CD4-positive, alpha-beta T cell (primary cell): ENCODE data around the gene ACAP2. TPM values are rescaled to one million over a fixed set of nuclear protein-coding genes. Genes with fewer than 3 reads are reported as not detected.

Source experiments
- ATAC-seq: fragments of 200-7000 bp; cut with Tn5 transposase; one replicate; pipeline ENCODE4 v1.10.0; 2022; ENCODE audit warnings: mild to moderate bottlenecking; ENCODE audit not compliant: poor library complexity
- CTCF ChIA-PET: fragments of 350-600 bp; sonication (Branson Sonifier 250); formaldehyde crosslinking; loops from one replicate; lab custom pipeline; 2021; ENCODE audit warnings: antibody characterized with exemption, inconsistent platforms; lab: Charles Lee
- POLR2A ChIA-PET: fragments of 350-600 bp; sonication (Branson Sonifier 250); formaldehyde crosslinking; loops from one replicate; lab custom pipeline; 2021; ENCODE audit warnings: antibody characterized with exemption, inconsistent platforms; lab: Charles Lee
- DNase-seq, 14 experiments: peaks; one replicate each; pipeline ENCODE4 v3.0.0-alpha.2; 2013 to 2020; ENCODE audit warnings: mixed read lengths in 2 of 14
- H3K27ac ChIP-seq, 2 donors: one replicate each; pipeline versions ENCODE4 v1.5.1 to v1.7.0; 2013; ENCODE audit warnings: low read length in 2 of 2, low read depth in 1 of 2, mild to moderate bottlenecking in 1 of 2
- H3K27me3 ChIP-seq, 2 experiments: 1 replicate in 1 of 2; 2 replicates in 1 of 2; pipeline versions ENCODE4 v1.6.1 to v1.7.0; 2013; ENCODE audit warnings: low read length in 2 of 2, control low read depth in 1 of 2, mild to moderate bottlenecking in 1 of 2, moderate library complexity in 1 of 2; ENCODE audit not compliant: insufficient read depth in 2 of 2, control insufficient read depth in 1 of 2
- H3K36me3 ChIP-seq: one replicate; pipeline ENCODE4 v1.6.1; 2013; ENCODE audit warnings: low read length, control low read depth; ENCODE audit not compliant: insufficient read depth
- H3K4me1 ChIP-seq: one replicate; pipeline ENCODE4 v1.6.1; 2013; ENCODE audit warnings: low read length, control low read depth; ENCODE audit not compliant: insufficient read depth
- H3K4me3 ChIP-seq: one replicate; pipeline ENCODE4 v1.5.1; 2013; ENCODE audit warnings: mild to moderate bottlenecking, low read length, moderate library complexity
- H3K9me3 ChIP-seq, 2 experiments: 1 replicate in 1 of 2; 2 replicates in 1 of 2; pipeline versions ENCODE4 v1.6.1 to v1.7.0; 2013; ENCODE audit warnings: low read length in 2 of 2, mild to moderate bottlenecking in 2 of 2, control low read depth in 1 of 2, moderate library complexity in 1 of 2; ENCODE audit not compliant: control insufficient read depth in 1 of 2, insufficient read depth in 1 of 2
- H3K27ac Mint-ChIP-seq: one replicate; pipeline ENCODE4 v1.8.0; 2020; ENCODE audit warnings: mixed read lengths
- H3K27me3 Mint-ChIP-seq: one replicate; pipeline ENCODE4 v1.8.0; 2021; ENCODE audit warnings: mixed read lengths
- H3K36me3 Mint-ChIP-seq: one replicate; pipeline ENCODE4 v1.8.0; 2021; ENCODE audit warnings: low read depth, mixed read lengths
- H3K4me1 Mint-ChIP-seq: one replicate; pipeline ENCODE4 v1.8.0; 2021; ENCODE audit warnings: low read depth, mixed read lengths
- H3K4me3 Mint-ChIP-seq: one replicate; pipeline ENCODE4 v1.8.0; 2020; ENCODE audit warnings: mild to moderate bottlenecking, mixed read lengths
- H3K9me3 Mint-ChIP-seq: one replicate; pipeline ENCODE4 v1.8.0; 2020; ENCODE audit warnings: mixed read lengths
- intact Hi-C, 2 experiments: fragments of 100-400 bp; cut with DNase I in 1 of 2; cut with micrococcal nuclease in 1 of 2; formaldehyde crosslinking; loops; one replicate each; pipeline versions ENCODE4 v1.15.1 to v1.9.0; 2023 to 2025; cut with DNase I, micrococcal nuclease
- total RNA-seq, 174 experiments: library from RNA in 2 of 174; stranded (reverse) in 2 of 174; gene quantifications; one replicate each; pipeline ENCODE4 v1.2.3 and lab custom pipeline; 2021 to 2026
- TF ChIP-seq, protein P1 (sequence below): fragments of 200-600 bp; IDR thresholded peaks from one replicate; pipeline ENCODE4 v1.8.0; 2022; ENCODE audit warnings: antibody characterized with exemption, mild to moderate bottlenecking

The ACAP2 gene
- total RNA-seq, 2 experiments from 2014 or later, result 50.7 to 51.4 TPM

DNA sequence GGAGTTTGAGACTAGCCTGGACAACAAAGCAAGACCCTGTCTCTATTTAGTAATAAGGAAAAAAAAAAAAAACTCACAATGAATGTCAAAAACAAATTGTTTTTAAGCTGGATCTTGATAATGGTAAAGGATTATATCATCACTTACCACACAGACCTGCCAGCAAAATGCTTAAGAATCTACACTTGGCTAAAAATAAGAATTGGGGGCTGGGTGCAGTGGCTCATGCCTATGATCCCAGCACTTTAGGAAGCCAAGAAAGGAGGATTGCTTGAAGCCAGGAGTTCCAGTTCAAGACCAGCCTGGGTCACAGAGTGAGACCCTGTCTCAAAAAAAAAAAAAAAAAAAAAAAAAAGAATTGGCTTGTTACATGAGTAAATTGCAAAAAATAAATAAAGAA, 31.0 kb downstream of the ACAP2 start:
- peaks cover 48% of the 10 kb centered on the region for H3K36me3 Mint-ChIP-seq
- H3K4me1 Mint-ChIP-seq, result peaks cover 66% of the 10 kb centered on the region
- H3K9me3 Mint-ChIP-seq, result peaks cover 4% of the 10 kb centered on the region
- ChIA-PET POLR2A (no interaction called here), CTCF (interaction anchor here (0.7 to 1.8 kb wide), 5 partner anchors 16 to 140 kb away, joined by 3 to 6 read pairs (median 3); partner anchors contain the start of gene XXYLT1)
- no peak overlapping the region for H3K27ac Mint-ChIP-seq
- ATAC-seq (no peak), DNase-seq (no peak)
- H3K27ac ChIP-seq, result no peak overlapping the region
- TF ChIP-seq, protein P1, sequence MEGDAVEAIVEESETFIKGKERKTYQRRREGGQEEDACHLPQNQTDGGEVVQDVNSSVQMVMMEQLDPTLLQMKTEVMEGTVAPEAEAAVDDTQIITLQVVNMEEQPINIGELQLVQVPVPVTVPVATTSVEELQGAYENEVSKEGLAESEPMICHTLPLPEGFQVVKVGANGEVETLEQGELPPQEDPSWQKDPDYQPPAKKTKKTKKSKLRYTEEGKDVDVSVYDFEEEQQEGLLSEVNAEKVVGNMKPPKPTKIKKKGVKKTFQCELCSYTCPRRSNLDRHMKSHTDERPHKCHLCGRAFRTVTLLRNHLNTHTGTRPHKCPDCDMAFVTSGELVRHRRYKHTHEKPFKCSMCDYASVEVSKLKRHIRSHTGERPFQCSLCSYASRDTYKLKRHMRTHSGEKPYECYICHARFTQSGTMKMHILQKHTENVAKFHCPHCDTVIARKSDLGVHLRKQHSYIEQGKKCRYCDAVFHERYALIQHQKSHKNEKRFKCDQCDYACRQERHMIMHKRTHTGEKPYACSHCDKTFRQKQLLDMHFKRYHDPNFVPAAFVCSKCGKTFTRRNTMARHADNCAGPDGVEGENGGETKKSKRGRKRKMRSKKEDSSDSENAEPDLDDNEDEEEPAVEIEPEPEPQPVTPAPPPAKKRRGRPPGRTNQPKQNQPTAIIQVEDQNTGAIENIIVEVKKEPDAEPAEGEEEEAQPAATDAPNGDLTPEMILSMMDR, result no peak
- no peak overlapping the region for H3K4me3 ChIP-seq
- H3K4me1 ChIP-seq, result peaks cover 11% of the 10 kb centered on the region
- intact Hi-C loops, result loop anchor here in 1 of 2 experiments (10.0 kb wide), 1 partner anchor 97 kb away; no protein-coding TSS in a partner anchor
- no peak overlapping the region for H3K4me3 Mint-ChIP-seq
- no peaks in the 10 kb centered on the region for H3K36me3 ChIP-seq
- H3K9me3 ChIP-seq, result peaks cover 0 to 6% of the 10 kb centered on the region in 2 experiments
- H3K27me3 ChIP-seq, result no peaks in the 10 kb centered on the region
- H3K27me3 Mint-ChIP-seq, result no peaks in the 10 kb centered on the region

DNA sequence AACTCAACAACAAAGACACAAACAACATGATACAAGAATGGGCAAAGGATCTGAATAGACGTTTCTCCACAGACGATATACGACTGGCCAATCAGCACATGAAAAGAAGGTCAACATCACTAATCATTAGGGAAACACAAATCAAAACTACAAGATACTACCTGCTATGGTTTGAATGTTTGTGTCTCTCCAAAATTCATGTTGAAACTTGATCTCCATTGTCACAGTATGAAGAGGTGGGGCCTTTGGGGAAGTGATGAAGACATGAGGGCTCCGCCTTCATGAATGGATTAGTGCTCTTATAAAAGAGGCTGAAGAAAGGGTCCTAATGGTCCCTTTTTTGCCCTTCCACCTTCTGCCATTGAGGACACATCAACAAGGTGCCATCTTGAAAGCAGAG, 32.3 kb downstream of the ACAP2 start:
- Histone ChIP-seq H3K36me3 (peaks cover 4% of the 10 kb centered on the region), H3K27me3 (no peaks in the 10 kb centered on the region), H3K4me1 (peaks cover 6% of the 10 kb centered on the region), H3K27ac (no peak overlapping the region), H3K9me3 (peaks cover 0 to 6% of the 10 kb centered on the region in 2 experiments), H3K4me3 (no peak overlapping the region)
- intact Hi-C loops, result loop anchor here in 1 of 2 experiments (10.0 kb wide), 1 partner anchor 96 kb away; no protein-coding TSS in a partner anchor
- H3K36me3 Mint-ChIP-seq, result peaks cover 61% of the 10 kb centered on the region
- no peak for ATAC-seq
- ChIA-PET POLR2A (no interaction called here), CTCF (interaction anchor here (1.2 to 1.8 kb wide), 2 partner anchors 15 to 64 kb away, joined by 3 to 6 read pairs; no protein-coding TSS in a partner anchor)
- TF ChIP-seq, protein P1, result no peak
- peaks cover 78% of the 10 kb centered on the region for H3K4me1 Mint-ChIP-seq
- H3K9me3 Mint-ChIP-seq, result peaks cover 4% of the 10 kb centered on the region
- H3K27me3 Mint-ChIP-seq, result no peaks in the 10 kb centered on the region
- DNase-seq, result no peak
- peak overlapping the region; percentile 39 for H3K27ac Mint-ChIP-seq
- H3K4me3 Mint-ChIP-seq, result peak overlapping the region; percentile 39

DNA sequence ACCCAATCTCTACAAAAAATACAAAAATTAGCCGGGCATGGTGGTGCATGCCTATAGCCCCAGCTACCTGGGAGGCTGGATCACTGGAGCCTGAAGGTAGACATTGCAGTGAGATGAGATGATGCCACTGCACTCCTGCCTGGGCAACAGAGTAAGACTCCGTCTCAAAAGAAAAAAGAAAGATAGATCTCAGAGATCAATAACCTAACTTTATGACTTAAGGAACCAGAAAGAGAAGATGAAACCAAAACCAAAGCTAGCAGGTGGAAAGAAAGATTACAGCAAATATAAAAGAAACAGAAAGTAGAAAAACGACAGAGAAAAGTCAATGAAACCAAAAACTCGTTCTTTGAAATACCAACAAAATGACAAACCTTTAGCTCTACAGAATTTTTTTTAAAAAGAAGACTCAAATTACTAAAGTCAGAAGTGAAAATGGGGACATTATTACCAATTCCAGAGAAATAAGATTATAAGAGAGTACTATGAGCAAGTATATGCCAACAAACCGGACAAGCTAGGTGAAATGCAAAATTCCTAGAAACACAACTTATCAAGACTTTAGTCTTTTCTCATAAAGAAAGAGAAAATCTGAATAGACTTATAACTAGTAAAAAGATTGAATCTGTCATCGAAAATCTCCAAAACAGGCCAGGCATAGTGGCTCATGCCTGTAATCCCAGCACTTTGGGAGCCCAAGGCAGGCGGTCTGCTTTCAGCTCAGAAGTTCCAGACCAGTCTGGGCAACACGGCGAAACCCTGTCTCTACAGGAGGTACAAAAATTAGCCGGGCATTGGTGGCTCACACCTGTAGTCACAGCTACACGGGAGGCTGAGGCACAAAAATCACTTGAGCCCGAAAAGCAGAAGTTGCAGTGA, 35.0 kb downstream of the ACAP2 start:
- no peak overlapping the region for H3K27ac ChIP-seq
- peaks cover 0 to 6% of the 10 kb centered on the region in 2 experiments for H3K9me3 ChIP-seq
- Mint-ChIP-seq H3K9me3 (peaks cover 4% of the 10 kb centered on the region), H3K36me3 (peaks cover 61% of the 10 kb centered on the region), H3K27ac (peak overlapping the region; percentile 52), H3K27me3 (no peaks in the 10 kb centered on the region), H3K4me1 (peaks cover 60% of the 10 kb centered on the region), H3K4me3 (peak overlapping the region; percentile 16)
- peaks cover 7% of the 10 kb centered on the region for H3K4me1 ChIP-seq
- DNase-seq (peak in 1 of 14 experiments; percentile 15), ATAC-seq (no peak)
- peaks cover 4% of the 10 kb centered on the region for H3K36me3 ChIP-seq
- no peaks in the 10 kb centered on the region for H3K27me3 ChIP-seq
- TF ChIP-seq, protein P1, result no peak
- POLR2A ChIA-PET, result interaction anchor here (0.6 to 0.9 kb wide), 5 partner anchors 9 to 135 kb away, joined by 3 to 5 read pairs (median 3); partner anchors contain the start of gene PPP1R2
- H3K4me3 ChIP-seq, result no peak overlapping the region
- CTCF ChIA-PET, result interaction anchor here (0.7 to 1.7 kb wide), 4 partner anchors 10 to 136 kb away, joined by 3 to 4 read pairs (median 3); partner anchors contain the start of gene XXYLT1
- intact Hi-C loops, result no loop called here
